Measurements from ENCODE around the gene FGF5.
"Not testable (repeated sequence)": the region's sequence is repeated elsewhere in the genome, so short reads cannot be mapped to it uniquely, and the experiment has no call there.

The FGF5 gene

DNA sequence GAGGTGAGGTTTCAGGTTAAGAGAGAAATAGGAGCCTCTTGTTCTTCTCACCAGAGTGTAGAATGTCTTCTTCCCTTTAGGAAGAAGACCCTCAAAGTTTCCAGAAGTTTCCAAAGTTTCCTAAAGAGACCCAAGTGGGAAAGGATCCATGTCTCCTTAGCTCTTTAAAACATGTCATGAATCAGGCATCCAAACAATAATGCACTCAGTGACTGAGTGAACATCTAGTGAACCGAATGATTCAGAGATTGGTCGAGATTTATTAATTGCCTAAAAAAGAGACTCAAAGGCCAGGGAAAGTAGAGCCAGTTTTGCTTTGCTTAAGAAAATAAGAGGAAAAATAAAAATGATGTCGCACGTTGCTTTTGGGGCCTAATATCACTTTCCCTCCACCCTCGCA lies 29.4 kb downstream of the FGF5 start:
- ATAC-seq (no peak), DNase-seq (no peak)

- DNase-seq (no peak), ATAC-seq (no peak)
Measured at GRCh38 chr4:80301884-80302283, 35.4 kb downstream of the FGF5 start.

- no peak for DNase-seq
- ATAC-seq, result no peak
Measured at GRCh38 chr4:80302616-80303223, 36.3 kb downstream of the FGF5 start.

DNA sequence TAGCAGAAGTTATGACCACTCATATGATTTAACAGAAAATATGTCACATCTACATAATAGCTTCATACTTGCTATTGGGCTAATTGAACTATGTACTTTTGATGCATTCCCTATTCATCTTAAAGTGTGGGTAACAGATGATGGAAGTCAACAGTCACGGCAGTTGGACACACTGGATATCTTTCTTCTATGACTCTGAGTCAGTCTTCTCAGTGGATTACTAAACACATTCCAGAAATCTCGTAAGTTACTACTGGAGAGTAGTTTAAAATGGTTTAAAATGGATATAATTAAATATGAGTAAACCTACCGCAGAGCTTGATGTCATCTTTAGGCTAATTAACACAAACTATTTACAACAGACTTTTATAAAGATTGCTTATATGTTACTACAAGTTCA lies 39.0 kb downstream of the FGF5 start:
- no peak for DNase-seq
- no peak for ATAC-seq

GRCh38 chr4:80306260-80306659 lies 39.8 kb downstream of the FGF5 start:
- no peak for DNase-seq
- ATAC-seq, result no peak

DNA sequence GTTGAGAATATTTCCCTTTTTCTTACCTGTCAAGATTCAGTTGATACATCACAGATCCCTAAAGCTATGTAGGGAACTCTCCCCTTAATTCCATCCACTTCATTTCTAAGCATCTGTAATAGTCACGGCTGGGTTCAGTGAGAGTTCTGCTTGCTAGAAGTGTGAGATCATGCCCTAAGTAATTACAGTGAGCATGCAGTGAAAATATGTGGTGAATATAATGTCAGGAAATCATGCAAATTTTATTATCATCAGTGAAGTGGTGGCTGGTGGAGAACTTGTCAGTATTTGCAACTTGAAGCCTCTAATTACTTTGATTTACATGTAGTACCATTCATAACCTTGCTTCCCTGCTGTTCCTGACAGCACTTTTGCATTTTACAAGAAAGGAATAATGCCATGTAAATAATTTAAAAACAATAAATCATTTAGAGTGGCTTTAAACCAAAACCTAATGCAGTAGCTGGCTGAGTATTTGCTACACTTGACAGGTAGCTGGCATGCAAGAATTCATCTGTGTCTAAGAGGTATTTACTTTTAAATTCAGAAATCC lies 40.8 kb downstream of the FGF5 start:
- ATAC-seq (no peak), DNase-seq (no peak)

DNA sequence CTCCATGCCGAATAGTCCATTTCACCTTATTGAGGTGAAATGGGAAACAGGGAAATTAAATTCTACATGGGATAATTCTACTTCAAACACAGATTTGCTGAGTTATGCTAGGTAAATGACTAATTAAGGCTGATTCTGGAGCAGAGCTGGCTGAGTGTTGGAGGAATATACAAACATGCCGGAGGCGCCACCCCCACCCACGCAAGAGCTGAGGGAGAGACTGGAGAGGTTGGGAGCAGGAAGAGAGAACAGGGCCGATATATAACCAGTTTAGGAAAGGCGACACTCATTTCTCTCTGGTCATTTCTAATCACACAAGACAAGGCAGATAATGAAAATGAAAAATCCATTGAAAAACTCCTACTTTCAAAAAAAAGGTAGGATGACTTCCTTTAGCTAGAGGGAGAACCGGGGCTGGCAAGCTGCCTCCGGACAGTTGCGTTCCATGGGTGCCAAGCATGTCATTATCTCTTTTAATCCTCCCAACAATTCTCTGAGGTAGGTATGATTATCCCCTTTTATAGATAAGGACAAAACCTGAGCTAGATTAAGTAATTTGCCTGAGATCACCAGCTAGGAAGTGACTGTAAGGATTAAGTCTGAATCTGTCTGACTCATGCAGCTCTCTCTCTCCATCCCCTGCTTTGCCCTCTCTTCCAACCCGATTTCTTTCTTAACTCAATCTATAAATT lies 41.5 kb downstream of the FGF5 start:
- ATAC-seq, result no peak
- DNase-seq, result no peak

DNA sequence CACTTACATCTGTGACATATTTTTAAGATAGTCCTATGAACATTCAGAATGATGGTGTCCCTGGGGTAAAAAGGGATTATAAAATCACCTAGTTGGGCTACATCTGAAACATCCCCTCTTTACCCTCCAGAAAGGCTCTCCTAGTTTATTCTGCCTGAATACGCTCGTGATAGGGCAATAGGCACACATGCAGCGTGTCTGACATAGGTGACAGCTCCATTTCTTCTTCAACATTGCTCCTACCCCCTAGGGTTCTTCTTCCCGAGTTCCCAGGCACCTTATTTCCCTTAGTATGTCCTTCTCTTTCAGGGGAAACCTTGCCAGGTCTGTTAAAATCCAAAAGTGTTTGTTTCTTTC lies 42.0 kb downstream of the FGF5 start:
- no peak for DNase-seq
- ATAC-seq, result no peak

- ATAC-seq (no peak), DNase-seq (no peak)
Measured at GRCh38 chr4:80309294-80310004, 43.0 kb downstream of the FGF5 start.

GRCh38 chr4:80311130-80311529 lies 44.7 kb downstream of the FGF5 start:
- DNase-seq, result no peak
- ATAC-seq, result no peak

DNA sequence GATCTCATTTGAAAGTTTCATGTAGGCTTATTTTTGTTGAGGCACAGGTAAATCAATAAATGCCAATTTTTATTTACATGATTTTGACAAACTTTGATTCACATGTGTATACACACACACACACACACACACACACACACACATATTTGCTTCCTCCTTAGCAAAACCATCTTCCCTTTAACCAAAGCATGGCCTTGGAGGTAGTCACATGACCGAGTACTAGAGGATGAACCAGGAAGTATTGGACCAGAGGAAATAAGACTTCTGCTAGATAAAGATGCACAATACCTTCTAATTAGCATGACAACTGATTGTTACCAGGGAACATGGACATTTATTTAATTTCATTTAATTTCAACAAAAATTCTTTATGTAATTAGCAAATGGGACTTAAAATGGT lies 45.7 kb downstream of the FGF5 start:
- ATAC-seq (no peak), DNase-seq (no peak)

DNA sequence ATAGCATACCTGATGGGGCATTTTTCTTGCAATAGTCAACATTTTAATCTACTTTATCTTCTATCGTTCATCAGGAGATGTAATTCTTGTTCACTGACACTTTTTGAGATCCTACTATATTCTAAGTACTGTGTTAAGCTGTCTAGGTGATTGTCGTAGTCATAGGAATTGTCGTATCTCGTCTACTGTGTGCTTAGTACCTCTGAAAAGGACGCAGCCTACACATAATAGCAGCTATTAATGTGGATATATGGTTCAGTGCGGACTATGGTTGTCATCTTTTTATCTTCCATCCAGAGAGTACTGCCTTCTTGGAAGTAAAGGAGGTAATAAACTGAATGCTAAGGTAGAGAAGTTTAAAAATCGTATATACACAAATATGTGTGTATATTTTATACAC lies 47.2 kb downstream of the FGF5 start:
- ATAC-seq (no peak), DNase-seq (no peak)

DNA sequence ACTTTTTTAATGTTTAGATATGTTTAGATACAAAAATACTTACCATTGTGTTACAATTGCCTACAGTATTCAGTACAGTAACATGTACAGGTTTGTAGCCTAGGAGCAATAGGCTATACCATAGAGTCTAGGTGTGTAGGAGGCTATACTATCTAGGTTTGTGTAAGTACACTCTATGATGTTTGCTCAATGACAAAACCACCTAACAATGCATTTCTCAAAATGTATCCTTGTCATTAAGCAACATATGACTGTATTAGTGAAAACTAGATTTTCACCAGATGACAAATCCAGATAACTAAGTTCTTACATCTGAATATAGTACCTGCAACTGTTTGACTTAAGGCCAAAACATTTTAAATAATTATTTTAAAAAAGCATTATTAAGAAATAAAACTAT lies 49.4 kb downstream of the FGF5 start:
- ATAC-seq, DNase-seq: not testable (repeated sequence)

- no peak for ATAC-seq
- no peak for DNase-seq
Measured at GRCh38 chr4:80321341-80321740, 54.9 kb downstream of the FGF5 start.

DNA sequence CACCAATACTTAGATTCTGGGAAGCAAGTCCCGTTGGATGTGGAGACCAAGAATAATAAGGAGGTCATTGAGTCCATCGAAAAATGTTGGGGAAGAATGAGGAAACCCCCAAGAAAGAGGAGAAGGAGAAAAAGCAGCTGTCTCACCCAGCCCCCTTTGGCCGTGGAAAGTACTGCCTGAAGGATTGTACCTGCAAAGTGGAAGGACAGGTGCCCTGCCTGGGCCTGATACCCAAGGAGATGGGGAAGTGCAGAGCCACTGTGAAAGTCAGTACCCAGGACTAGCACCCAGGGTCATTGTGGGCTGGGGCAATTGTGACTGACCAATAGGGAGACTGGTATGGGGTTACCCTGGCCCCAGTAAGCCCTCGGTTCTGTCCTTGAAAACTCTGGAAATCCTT lies 55.3 kb downstream of the FGF5 start:
- DNase-seq, result no peak
- no peak for ATAC-seq

- ATAC-seq (no peak), DNase-seq (no peak)
Measured at GRCh38 chr4:80322716-80323115, 56.3 kb downstream of the FGF5 start.

- no peak for DNase-seq
- no peak for ATAC-seq
Measured at GRCh38 chr4:80324171-80324570, 57.7 kb downstream of the FGF5 start.

GRCh38 chr4:80331693-80332092 lies 65.2 kb downstream of the FGF5 start:
- ATAC-seq (no peak), DNase-seq (no peak)

GRCh38 chr4:80333121-80333520 lies 66.7 kb downstream of the FGF5 start:
- no peak for DNase-seq
- ATAC-seq, result no peak

GRCh38 chr4:80334568-80334967 lies 68.1 kb downstream of the FGF5 start:
- DNase-seq (no peak), ATAC-seq (no peak)

GRCh38 chr4:80335226-80335553 lies 68.7 kb downstream of the FGF5 start:
- ATAC-seq (no peak), DNase-seq (no peak)

DNA sequence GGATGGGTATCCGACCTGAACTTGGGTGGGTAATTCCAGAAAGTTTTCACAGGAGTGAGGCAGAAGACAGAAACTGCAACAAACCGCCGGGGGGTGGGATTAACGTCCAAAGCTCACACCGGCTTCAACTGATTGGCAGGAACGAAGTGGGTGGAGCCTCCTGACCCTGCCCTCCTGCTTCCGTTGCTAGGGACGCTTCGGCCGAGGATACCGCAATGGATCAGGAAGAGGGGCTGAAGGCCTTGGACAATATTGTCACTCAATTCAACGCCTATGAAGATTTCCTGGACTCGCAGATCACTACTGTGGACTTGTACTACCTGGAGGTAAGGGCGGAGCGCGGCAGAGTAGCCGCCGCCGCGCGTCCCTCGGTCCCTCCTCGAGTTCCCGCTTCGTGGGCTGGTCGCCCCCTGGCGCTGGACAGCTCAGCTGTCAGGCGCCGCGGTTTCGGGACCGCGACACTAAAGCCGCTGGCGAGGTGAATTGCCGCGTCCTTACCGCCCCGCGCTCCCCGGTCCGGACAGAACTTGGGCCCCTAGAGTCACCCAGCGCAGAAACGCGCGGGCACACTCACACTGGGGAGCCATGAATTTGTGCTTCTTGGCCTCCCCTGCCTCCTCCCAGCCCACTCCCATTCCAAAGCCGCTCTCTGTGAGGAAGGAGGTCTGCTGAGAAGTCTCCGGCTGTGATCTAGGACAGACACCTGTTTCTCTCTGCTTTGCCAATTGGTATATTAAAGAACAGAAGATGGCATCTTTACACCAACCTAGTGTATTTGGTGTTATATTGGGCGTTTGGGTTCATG lies 69.3 kb downstream of the FGF5 start, which contains the start of gene CFAP299:
Gene CFAP299, plus strand, starts transcription at position 177 of the 805 bp plus-strand sequence.
- peak; percentile 88 for ATAC-seq
- peak; percentile 77 for DNase-seq

- DNase-seq (no peak), ATAC-seq (no peak)
Measured at GRCh38 chr4:80336582-80336981, 70.1 kb downstream of the FGF5 start.
